Keratinocyte (primary cell): ENCODE data around the gene NTN3. TPM values are rescaled to one million over a fixed set of nuclear protein-coding genes. Genes with fewer than 3 reads are reported as not detected.

Experiments used
- DNase-seq: peaks from one replicate; pipeline ENCODE4 v3.0.0-alpha.2; 2011; ENCODE audit warnings: low read depth, missing footprints, low spot score
- FAIRE-seq: peaks from 2 replicates; lab custom pipeline; 2011; peaks lifted over from hg19 to GRCh38; lab: Jason Lieb, UNC
- H2AFZ ChIP-seq: 2 replicates; pipeline ENCODE4 v1.6.0; 2012; ENCODE audit warnings: low read length, control low read depth, inconsistent platforms; ENCODE audit not compliant: control insufficient read depth
- H3K27ac ChIP-seq: 2 replicates; pipeline ENCODE4 v1.5.1; 2011; ENCODE audit warnings: low read length; ENCODE audit not compliant: control insufficient read depth, insufficient read depth
- H3K27me3 ChIP-seq: 3 replicates; pipeline ENCODE4 v1.6.0; 2011; ENCODE audit warnings: low read length; ENCODE audit not compliant: control insufficient read depth, insufficient read depth; ENCODE audit errors: extremely low read depth
- H3K36me3 ChIP-seq, 2 experiments: 2 replicates in 1 of 2; 3 replicates in 1 of 2; pipeline ENCODE4 v1.5.1; 2011; ENCODE audit warnings: low read length in 2 of 2, mild to moderate bottlenecking in 1 of 2; ENCODE audit not compliant: control insufficient read depth in 2 of 2, insufficient read depth in 2 of 2; ENCODE audit errors: extremely low read depth in 1 of 2
- H3K4me1 ChIP-seq: 3 replicates; pipeline ENCODE4 v1.5.1; 2011; ENCODE audit warnings: low read length; ENCODE audit not compliant: control insufficient read depth, insufficient read depth; ENCODE audit errors: extremely low read depth
- H3K4me2 ChIP-seq: 3 replicates; pipeline ENCODE4 v1.6.0; 2011; ENCODE audit warnings: low read depth, low read length; ENCODE audit not compliant: control insufficient read depth, insufficient read depth; ENCODE audit errors: extremely low read depth
- H3K4me3 ChIP-seq, 3 experiments: fragments of 200-600 bp in 1 of 3; sonication (generic) in 1 of 3; 2 replicates in 2 of 3; 3 replicates in 1 of 3; pipeline ENCODE4 v1.5.1; 2011 to 2016; ENCODE audit warnings: low read length in 3 of 3, mild to moderate bottlenecking in 3 of 3, control low read depth in 2 of 3, inconsistent platforms in 1 of 3, low read depth in 1 of 3, mixed read lengths in 1 of 3, mixed run types in 1 of 3, moderate library complexity in 1 of 3; ENCODE audit not compliant: control insufficient read depth in 2 of 3, insufficient read depth in 2 of 3; ENCODE audit errors: extremely low read depth in 1 of 3
- H3K79me2 ChIP-seq: 2 replicates; pipeline ENCODE4 v1.6.0; 2012; ENCODE audit warnings: low read length; ENCODE audit not compliant: control insufficient read depth, insufficient read depth
- H3K9ac ChIP-seq: 3 replicates; pipeline ENCODE4 v1.6.0; 2011; ENCODE audit warnings: low read length; ENCODE audit not compliant: control insufficient read depth, insufficient read depth; ENCODE audit errors: extremely low read depth
- H3K9me1 ChIP-seq: 3 replicates; pipeline ENCODE4 v1.6.0; 2011; ENCODE audit warnings: low read length; ENCODE audit not compliant: control insufficient read depth, insufficient read depth; ENCODE audit errors: extremely low read depth
- H3K9me3 ChIP-seq: 2 replicates; pipeline ENCODE4 v1.5.1; 2012; ENCODE audit warnings: low read depth, low read length; ENCODE audit not compliant: control insufficient read depth
- H4K20me1 ChIP-seq: 3 replicates; pipeline ENCODE4 v1.6.0; 2011; ENCODE audit warnings: low read length; ENCODE audit not compliant: control insufficient read depth, insufficient read depth; ENCODE audit errors: extremely low read depth
- CTCF ChIP-seq, 3 experiments: IDR thresholded peaks in 1 of 3; conservative IDR thresholded peaks in 1 of 3; optimal IDR thresholded peaks in 1 of 3; 2 replicates in 2 of 3; 3 replicates in 1 of 3; pipeline versions ENCODE3 to v1.5.1; 2011; ENCODE audit warnings: low read length in 3 of 3, mild to moderate bottlenecking in 3 of 3, moderate library complexity in 2 of 3, control low read depth in 1 of 3, inconsistent platforms in 1 of 3; ENCODE audit not compliant: insufficient read depth in 2 of 3; ENCODE audit errors: extremely low read depth in 1 of 3
- EZH2 ChIP-seq: IDR thresholded peaks from one replicate; pipeline ENCODE4 v1.6.1; 2012; ENCODE audit warnings: inconsistent platforms, mild to moderate bottlenecking, low read length, moderate library complexity
- dilution Hi-C: fragments of 300-500 bp; cut with MboI; formaldehyde crosslinking; loops from one replicate; pipeline ENCODE4 v1.7.0; 2020; ENCODE audit warnings: low sequenced_read_pairs; ENCODE audit not compliant: extremely low pct_ligation_motif_present
- polyA plus RNA-seq, 5 experiments: library from polyadenylated mRNA; depleted of rRNA in 3 of 5; stranded (reverse) in 3 of 5; stranded (forward) in 1 of 5; unstranded in 1 of 5; fragments of >200 nt; gene quantifications; 1 replicate in 1 of 5; 2 replicates in 3 of 5; 3 replicates in 1 of 5; pipeline versions ENCODE4 v1.2.1 to v1.2.3, GENCODE V29; 2011 to 2012; ENCODE audit warnings: missing spikeins in 2 of 5, low read depth in 1 of 5, low replicate concordance in 1 of 5

NTN3 gene
- polyA plus RNA-seq, 1 donor (not counting 4 experiments of a cell fraction or from before 2014, with no cell fraction given): not detected

- peak overlapping the region; percentile 89 for H2AFZ ChIP-seq
- no peaks in the 10 kb centered on the region for H3K9me1 ChIP-seq
- no peak for FAIRE-seq
- H3K4me2 ChIP-seq: peak overlapping the region; percentile 83
- no peak for DNase-seq
- dilution Hi-C loops: no loop called here
- H3K9ac ChIP-seq: peak overlapping the region; percentile 68
- peaks cover 28% of the 10 kb centered on the region for H3K79me2 ChIP-seq
- H3K36me3 ChIP-seq: peaks cover 9 to 19% of the 10 kb centered on the region in 2 experiments
- H4K20me1 ChIP-seq: peaks cover 3% of the 10 kb centered on the region
- peak overlapping the region; percentile 67 to 80 (median 67) for H3K4me3 ChIP-seq
- peaks cover 12% of the 10 kb centered on the region for H3K4me1 ChIP-seq
- H3K9me3 ChIP-seq: no peaks in the 10 kb centered on the region
- no peaks in the 10 kb centered on the region for H3K27me3 ChIP-seq
- peak overlapping the region; percentile 47 for H3K27ac ChIP-seq
- no peak for TF ChIP-seq EZH2
- TF ChIP-seq CTCF (optimal IDR thresholded peaks at IDR 0.05 in 1 of 3, IDR thresholded peaks at IDR 0.05 in 1 of 3, conservative IDR thresholded peaks at IDR 0.05 in 1 of 3; ENCODE audit: extremely low read depth in 1 of 3, insufficient read depth in 2 of 3, low read length in 3 of 3): no peak
Observed at GRCh38 chr16:2428784-2429033, 42.4 kb upstream of the NTN3 start.

GRCh38 chr16:2429034-2429770, 41.9 kb upstream of the NTN3 start, which contains the start of gene CCNF:
TSS of gene CCNF (plus strand) at chr16:2429447. CDS start at chr16:2429482, 35 bp downstream.
- dilution Hi-C loops: no loop called here
- H3K4me2 ChIP-seq: peak within 1 kb of the TSS; percentile 98
- H3K27ac ChIP-seq: peak within 1 kb of the TSS; percentile 47
- H3K79me2 ChIP-seq: peaks cover 28% of the 10 kb centered on the region
- peaks cover 12% of the 10 kb centered on the region for H3K4me1 ChIP-seq
- H3K9ac ChIP-seq: peak within 1 kb of the TSS; percentile 74
- H3K36me3 ChIP-seq: peaks cover 9 to 19% of the 10 kb centered on the region in 2 experiments
- H3K4me3 ChIP-seq: peak within 1 kb of the TSS; percentile 80 to 90 (median 88)
- DNase-seq: peak; percentile 56
- no peaks in the 10 kb centered on the region for H3K9me1 ChIP-seq
- no peak for FAIRE-seq
- no peaks in the 10 kb centered on the region for H3K27me3 ChIP-seq
- TF ChIP-seq EZH2 (no peak), CTCF (optimal IDR thresholded peaks at IDR 0.05 in 1 of 3, IDR thresholded peaks at IDR 0.05 in 1 of 3, conservative IDR thresholded peaks at IDR 0.05 in 1 of 3; ENCODE audit: extremely low read depth in 1 of 3, insufficient read depth in 2 of 3, low read length in 3 of 3) (no peak)
- peak within 1 kb of the TSS; percentile 89 for H2AFZ ChIP-seq
- peaks cover 3% of the 10 kb centered on the region for H4K20me1 ChIP-seq
- no peaks in the 10 kb centered on the region for H3K9me3 ChIP-seq
